Activated T-cell treated with anti-CD3 and anti-CD28 coated beads, Interleukin-2, amount 50 U/mL, for 24 hours (primary cell): ENCODE measurements around the gene SYNGR2.
"Not testable (repeated sequence)": the region's sequence is repeated elsewhere in the genome, so short reads cannot be mapped to it uniquely, and the experiment has no call there.

Source experiments
- DNase-seq: peaks from one replicate; pipeline ENCODE4 v3.0.0-alpha.2; 2020
- H3K27ac Mint-ChIP-seq: 2 replicates; pipeline ENCODE4 v1.8.0; 2020; ENCODE audit warnings: mild to moderate bottlenecking, mixed read lengths
- H3K27me3 Mint-ChIP-seq: 2 replicates; pipeline ENCODE4 v1.8.0; 2020; ENCODE audit warnings: mixed read lengths
- H3K36me3 Mint-ChIP-seq: 2 replicates; pipeline ENCODE4 v1.8.0; 2020; ENCODE audit warnings: low read depth, mixed read lengths
- H3K4me1 Mint-ChIP-seq: 2 replicates; pipeline ENCODE4 v1.8.0; 2020; ENCODE audit warnings: low read depth, mixed read lengths
- H3K4me3 Mint-ChIP-seq: 2 replicates; pipeline ENCODE4 v1.8.0; 2020; ENCODE audit warnings: mild to moderate bottlenecking, moderate library complexity, mixed read lengths
- H3K9me3 Mint-ChIP-seq: 2 replicates; pipeline ENCODE4 v1.8.0; 2020; ENCODE audit warnings: mixed read lengths

The SYNGR2 gene

GRCh38 chr17:78168903-78169793 is 767 bp downstream of the SYNGR2 start:
- H3K4me1 Mint-ChIP-seq: peaks cover 51% of the 10 kb centered on the region

GRCh38 chr17:78170692-78171590 is 2.6 kb downstream of the SYNGR2 start:
- peak overlapping the region; percentile 81 for H3K4me3 Mint-ChIP-seq
- no peaks in the 10 kb centered on the region for H3K27me3 Mint-ChIP-seq
- H3K27ac Mint-ChIP-seq: peak overlapping the region; percentile 85
- H3K36me3 Mint-ChIP-seq: peaks cover 66% of the 10 kb centered on the region
- no peaks in the 10 kb centered on the region for H3K9me3 Mint-ChIP-seq
- H3K4me1 Mint-ChIP-seq: peaks cover 62% of the 10 kb centered on the region
- no peak for DNase-seq

More at GRCh38 chr17:78168903-78169793, 767 bp downstream of the SYNGR2 start:
- peak overlapping the region; percentile 81 for H3K4me3 Mint-ChIP-seq
- DNase-seq: peak; percentile 79
- H3K36me3 Mint-ChIP-seq: peaks cover 48% of the 10 kb centered on the region
- H3K27ac Mint-ChIP-seq: peak overlapping the region; percentile 85
- no peaks in the 10 kb centered on the region for H3K9me3 Mint-ChIP-seq
- no peaks in the 10 kb centered on the region for H3K27me3 Mint-ChIP-seq

GRCh38 chr17:78171591-78172248 is 3.3 kb downstream of the SYNGR2 start:
- not testable (repeated sequence) for H3K27me3 Mint-ChIP-seq, H3K9me3 Mint-ChIP-seq, DNase-seq, H3K4me3 Mint-ChIP-seq
- peak overlapping the region; percentile 85 for H3K27ac Mint-ChIP-seq
- peaks cover 69% of the 10 kb centered on the region for H3K4me1 Mint-ChIP-seq
- peaks cover 70% of the 10 kb centered on the region for H3K36me3 Mint-ChIP-seq

- H3K36me3 Mint-ChIP-seq: peaks cover 75% of the 10 kb centered on the region
- no peak overlapping the region for H3K4me3 Mint-ChIP-seq
- peaks cover 74% of the 10 kb centered on the region for H3K4me1 Mint-ChIP-seq
- DNase-seq: peak; percentile 41
- no peaks in the 10 kb centered on the region for H3K27me3 Mint-ChIP-seq
- H3K27ac Mint-ChIP-seq: peak overlapping the region; percentile 85
- no peaks in the 10 kb centered on the region for H3K9me3 Mint-ChIP-seq
These were observed 4.1 kb downstream of the SYNGR2 start for GRCh38 chr17:78172249-78173051.

GRCh38 chr17:78173097-78173715 is 4.8 kb downstream of the SYNGR2 start:
- H3K36me3 Mint-ChIP-seq: peaks cover 78% of the 10 kb centered on the region
- no peaks in the 10 kb centered on the region for H3K9me3 Mint-ChIP-seq
- H3K27ac Mint-ChIP-seq: peak overlapping the region; percentile 85
- no peaks in the 10 kb centered on the region for H3K27me3 Mint-ChIP-seq
- H3K4me3 Mint-ChIP-seq: no peak overlapping the region
- peak; percentile 43 for DNase-seq
- H3K4me1 Mint-ChIP-seq: peaks cover 73% of the 10 kb centered on the region

- no peaks in the 10 kb centered on the region for H3K9me3 Mint-ChIP-seq
- peak; percentile 37 for DNase-seq
- H3K27ac Mint-ChIP-seq: peak overlapping the region; percentile 85
- no peaks in the 10 kb centered on the region for H3K27me3 Mint-ChIP-seq
- H3K4me3 Mint-ChIP-seq: no peak overlapping the region
- H3K4me1 Mint-ChIP-seq: peaks cover 71% of the 10 kb centered on the region
- peaks cover 88% of the 10 kb centered on the region for H3K36me3 Mint-ChIP-seq
These were observed 6.0 kb downstream of the SYNGR2 start for GRCh38 chr17:78174346-78174869.

- no peaks in the 10 kb centered on the region for H3K9me3 Mint-ChIP-seq
- H3K4me1 Mint-ChIP-seq: peaks cover 65% of the 10 kb centered on the region
- peak; percentile 35 for DNase-seq
- no peaks in the 10 kb centered on the region for H3K27me3 Mint-ChIP-seq
- H3K36me3 Mint-ChIP-seq: peaks cover 89% of the 10 kb centered on the region
- H3K4me3 Mint-ChIP-seq: no peak overlapping the region
- peak overlapping the region; percentile 59 for H3K27ac Mint-ChIP-seq
These were observed 6.7 kb downstream of the SYNGR2 start for GRCh38 chr17:78174870-78175642.

GRCh38 chr17:78175643-78175981 is 7.2 kb downstream of the SYNGR2 start:
- H3K4me1 Mint-ChIP-seq: peaks cover 65% of the 10 kb centered on the region
- no peak overlapping the region for H3K4me3 Mint-ChIP-seq
- H3K36me3 Mint-ChIP-seq: peaks cover 89% of the 10 kb centered on the region
- H3K9me3 Mint-ChIP-seq: no peaks in the 10 kb centered on the region
- no peak for DNase-seq
- H3K27ac Mint-ChIP-seq: peak overlapping the region; percentile 59
- no peaks in the 10 kb centered on the region for H3K27me3 Mint-ChIP-seq

GRCh38 chr17:78176548-78177025 is 8.2 kb downstream of the SYNGR2 start:
- no peak overlapping the region for H3K27ac Mint-ChIP-seq
- DNase-seq: peak; percentile 86
- peaks cover 89% of the 10 kb centered on the region for H3K36me3 Mint-ChIP-seq
- H3K4me1 Mint-ChIP-seq: peaks cover 57% of the 10 kb centered on the region
- H3K27me3 Mint-ChIP-seq: no peaks in the 10 kb centered on the region
- no peak overlapping the region for H3K4me3 Mint-ChIP-seq
- no peaks in the 10 kb centered on the region for H3K9me3 Mint-ChIP-seq

GRCh38 chr17:78179372-78179771 is 11.0 kb downstream of the SYNGR2 start:
- DNase-seq: no peak
- H3K27ac Mint-ChIP-seq: no peak overlapping the region
- peaks cover 36% of the 10 kb centered on the region for H3K4me1 Mint-ChIP-seq
- no peak overlapping the region for H3K4me3 Mint-ChIP-seq
- no peaks in the 10 kb centered on the region for H3K9me3 Mint-ChIP-seq
- no peaks in the 10 kb centered on the region for H3K27me3 Mint-ChIP-seq
- H3K36me3 Mint-ChIP-seq: peaks cover 89% of the 10 kb centered on the region

- Mint-ChIP-seq H3K4me3 (no peak overlapping the region), H3K36me3 (peaks cover 88% of the 10 kb centered on the region), H3K27me3 (no peaks in the 10 kb centered on the region), H3K4me1 (peaks cover 41% of the 10 kb centered on the region), H3K27ac (no peak overlapping the region), H3K9me3 (no peaks in the 10 kb centered on the region)
- DNase-seq: no peak
These were observed 11.7 kb downstream of the SYNGR2 start for GRCh38 chr17:78180083-78180482.

GRCh38 chr17:78180508-78180907 is 12.1 kb downstream of the SYNGR2 start:
- Mint-ChIP-seq H3K36me3 (peaks cover 86% of the 10 kb centered on the region), H3K27ac (peak overlapping the region; percentile 35), H3K4me3 (no peak overlapping the region), H3K27me3 (no peaks in the 10 kb centered on the region), H3K4me1 (peaks cover 41% of the 10 kb centered on the region), H3K9me3 (no peaks in the 10 kb centered on the region)
- no peak for DNase-seq
